DOHH2 (cell line): Measurements from ENCODE around the gene FSTL4.

Experiments
- CTCF ChIP-seq: fragments of 200-600 bp; sonication (generic); IDR thresholded peaks from one replicate; pipeline ENCODE4 v1.5.1; 2014; ENCODE audit warnings: antibody characterized with exemption, mild to moderate bottlenecking, low read depth, low read length; ENCODE audit not compliant: poor library complexity, severe bottlenecking
- EZH2phosphoT487 ChIP-seq: fragments of 200-600 bp; sonication (generic); IDR thresholded peaks from 2 replicates; pipeline ENCODE4 v1.6.1; 2017; ENCODE audit warnings: borderline replicate concordance, mild to moderate bottlenecking, antibody characterized with exemption, low read length, moderate library complexity, mixed read lengths

GRCh38 chr5:133243196-133243595 is 369.1 kb downstream of the FSTL4 start:
- TF ChIP-seq CTCF (no peak), EZH2phosphoT487 (no peak)
